ENCODE results near the gene TPMT.
"Not testable (repeated sequence)": the region's sequence is repeated elsewhere in the genome, so short reads cannot be mapped to it uniquely, and the experiment has no call there.

The TPMT gene

GRCh38 chr6:18155150-18155863, 430 bp upstream of the TPMT start, which contains the start of gene KDM1B:
TSS of gene KDM1B (plus strand) at chr6:18155422. CDS start at chr6:18159896, 4,474 bp downstream.
- no peak for FAIRE-seq

GRCh38 chr6:18153311-18153703, 1.6 kb downstream of the TPMT start:
- FAIRE-seq, result no peak

- FAIRE-seq, result no peak
These were observed 3.1 kb downstream of the TPMT start for GRCh38 chr6:18151801-18152200.

- not testable (repeated sequence) for FAIRE-seq
These were observed 3.5 kb downstream of the TPMT start for GRCh38 chr6:18151391-18151790.

- no peak for FAIRE-seq
These were observed 6.4 kb downstream of the TPMT start for GRCh38 chr6:18148304-18149025.

GRCh38 chr6:18147616-18148015, 7.3 kb downstream of the TPMT start:
- FAIRE-seq, result no peak

- FAIRE-seq, result no peak
These were observed 7.7 kb downstream of the TPMT start for GRCh38 chr6:18147160-18147559.

- FAIRE-seq, result no peak
These were observed 12.4 kb downstream of the TPMT start for GRCh38 chr6:18142591-18142861.

- no peak for FAIRE-seq
These were observed 12.9 kb downstream of the TPMT start for GRCh38 chr6:18141805-18142590.

- no peak for FAIRE-seq
These were observed 14.8 kb downstream of the TPMT start for GRCh38 chr6:18139935-18140621.

GRCh38 chr6:18138906-18139305, 16.0 kb downstream of the TPMT start:
- no peak for FAIRE-seq

- FAIRE-seq, result no peak
These were observed 18.6 kb downstream of the TPMT start for GRCh38 chr6:18136260-18136659.

GRCh38 chr6:18135171-18135570, 19.7 kb downstream of the TPMT start:
- no peak for FAIRE-seq

- FAIRE-seq, result no peak
These were observed 22.5 kb downstream of the TPMT start for GRCh38 chr6:18132346-18132745.

- FAIRE-seq, result no peak
These were observed 28.8 kb downstream of the TPMT start for GRCh38 chr6:18126121-18126520.

- FAIRE-seq, result no peak
These were observed 32.5 kb downstream of the TPMT start, which contains the start of gene NHLRC1 for GRCh38 chr6:18122128-18123093. TSS of gene NHLRC1 (minus strand) at chr6:18122677. CDS start at chr6:18122606, 71 bp downstream.

GRCh38 chr6:18121580-18122127, 33.2 kb downstream of the TPMT start:
- no peak for FAIRE-seq

GRCh38 chr6:18119236-18119635, 35.6 kb downstream of the TPMT start:
- FAIRE-seq, result no peak

GRCh38 chr6:18118330-18118729, 36.5 kb downstream of the TPMT start:
- no peak for FAIRE-seq

GRCh38 chr6:18117136-18117535, 37.7 kb downstream of the TPMT start:
- FAIRE-seq, result no peak

GRCh38 chr6:18115356-18115755, 39.5 kb downstream of the TPMT start:
- FAIRE-seq, result no peak

- no peak for FAIRE-seq
These were observed 44.7 kb downstream of the TPMT start for GRCh38 chr6:18110162-18110561.
